Lower leg skin (tissue), 3 donors: ENCODE results near the gene NANP.

Source experiments
- POLR2A ChIP-seq, 2 donors: fragments of 450-650 bp; IDR thresholded peaks; one replicate each; pipeline ENCODE4 v1.6.1; 2016 to 2017; ENCODE audit warnings: antibody characterized with exemption in 2 of 2, mild to moderate bottlenecking in 1 of 2, moderate library complexity in 1 of 2
- TF ChIP-seq, protein P1 (sequence below), 3 donors: fragments of 450-650 bp; IDR thresholded peaks; one replicate each; pipeline ENCODE4 v1.5.1; 2016; ENCODE audit warnings: antibody characterized with exemption in 3 of 3, mild to moderate bottlenecking in 3 of 3, moderate library complexity in 2 of 3

GRCh38 chr20:25626779-25627178 lies 3.0 kb upstream of the NANP start:
- TF ChIP-seq, protein P1, sequence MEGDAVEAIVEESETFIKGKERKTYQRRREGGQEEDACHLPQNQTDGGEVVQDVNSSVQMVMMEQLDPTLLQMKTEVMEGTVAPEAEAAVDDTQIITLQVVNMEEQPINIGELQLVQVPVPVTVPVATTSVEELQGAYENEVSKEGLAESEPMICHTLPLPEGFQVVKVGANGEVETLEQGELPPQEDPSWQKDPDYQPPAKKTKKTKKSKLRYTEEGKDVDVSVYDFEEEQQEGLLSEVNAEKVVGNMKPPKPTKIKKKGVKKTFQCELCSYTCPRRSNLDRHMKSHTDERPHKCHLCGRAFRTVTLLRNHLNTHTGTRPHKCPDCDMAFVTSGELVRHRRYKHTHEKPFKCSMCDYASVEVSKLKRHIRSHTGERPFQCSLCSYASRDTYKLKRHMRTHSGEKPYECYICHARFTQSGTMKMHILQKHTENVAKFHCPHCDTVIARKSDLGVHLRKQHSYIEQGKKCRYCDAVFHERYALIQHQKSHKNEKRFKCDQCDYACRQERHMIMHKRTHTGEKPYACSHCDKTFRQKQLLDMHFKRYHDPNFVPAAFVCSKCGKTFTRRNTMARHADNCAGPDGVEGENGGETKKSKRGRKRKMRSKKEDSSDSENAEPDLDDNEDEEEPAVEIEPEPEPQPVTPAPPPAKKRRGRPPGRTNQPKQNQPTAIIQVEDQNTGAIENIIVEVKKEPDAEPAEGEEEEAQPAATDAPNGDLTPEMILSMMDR (IDR thresholded peaks at IDR 0.05): no peak
- TF ChIP-seq POLR2A (IDR thresholded peaks at IDR 0.05): no peak
